ENCODE measurements around the gene RIN3.
A peak's percentile ranks its signal among the peaks of the same experiment; 100 is the strongest.
"Not testable (repeated sequence)": the region's sequence is repeated elsewhere in the genome, so short reads cannot be mapped to it uniquely, and the experiment has no call there.

RIN3 gene

DNA sequence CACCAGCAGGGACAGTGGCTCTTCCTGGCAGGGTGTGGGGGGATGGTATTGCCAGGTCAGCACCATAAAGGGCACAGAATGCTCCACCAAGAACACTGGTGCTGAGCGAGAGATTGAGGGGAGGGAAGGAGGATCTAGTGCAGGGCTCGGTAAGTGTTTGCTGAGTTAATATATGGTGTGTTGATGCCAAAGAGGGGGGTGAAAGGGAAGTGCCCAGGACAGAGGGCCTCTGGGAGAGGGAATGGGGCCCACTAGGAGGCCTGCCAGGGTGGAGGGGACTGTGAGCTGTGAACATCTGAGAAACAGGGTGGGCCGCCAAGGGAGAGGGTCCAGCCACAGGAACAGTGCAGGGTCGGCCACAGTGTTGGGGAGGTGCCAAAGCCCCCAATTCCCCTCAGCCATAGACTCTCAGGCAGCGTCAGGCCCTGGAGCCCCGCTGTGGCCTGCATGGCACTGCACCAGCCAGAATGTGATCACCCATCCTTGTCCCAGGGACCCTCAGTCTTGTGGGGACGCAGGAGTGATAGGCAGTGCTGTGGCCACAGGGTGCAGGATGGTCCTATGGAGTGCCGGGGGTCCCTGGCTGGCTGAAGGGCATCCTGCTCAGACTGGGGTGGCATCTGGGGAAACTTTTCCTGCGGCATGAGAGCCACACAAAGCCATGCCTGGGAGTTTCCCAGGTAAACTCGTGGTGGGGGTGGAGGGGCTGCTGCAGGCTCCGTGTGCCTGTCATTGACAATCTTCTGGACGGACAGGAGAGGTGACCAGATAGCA lies 11.9 kb downstream of the RIN3 start:
- FAIRE-seq (no peak), DNase-seq (ENCODE audit: extremely low spot score, insufficient read length, low read depth) (no peak)

DNA sequence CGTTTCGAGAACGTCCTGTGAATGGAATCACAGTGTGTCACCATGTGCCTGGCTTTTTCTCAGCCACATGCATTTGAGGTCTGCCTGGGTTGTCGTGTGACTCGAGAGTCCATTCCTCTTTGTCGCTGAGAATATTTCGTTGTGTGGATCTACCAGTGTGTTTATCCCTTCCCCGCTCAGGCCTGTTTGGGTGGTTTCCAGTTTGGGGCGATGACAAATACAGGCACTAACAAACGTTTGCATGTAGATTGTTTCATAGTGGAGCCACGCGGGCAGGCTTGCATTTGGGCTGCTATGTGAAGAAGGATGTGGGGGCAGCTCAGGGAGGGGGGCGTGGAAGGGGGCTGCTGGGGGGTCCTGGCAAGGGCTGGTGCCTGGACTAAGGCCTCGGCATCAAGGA lies 14.1 kb downstream of the RIN3 start:
- no peak for DNase-seq (ENCODE audit: extremely low spot score, insufficient read length, low read depth)
- FAIRE-seq, result no peak

DNA sequence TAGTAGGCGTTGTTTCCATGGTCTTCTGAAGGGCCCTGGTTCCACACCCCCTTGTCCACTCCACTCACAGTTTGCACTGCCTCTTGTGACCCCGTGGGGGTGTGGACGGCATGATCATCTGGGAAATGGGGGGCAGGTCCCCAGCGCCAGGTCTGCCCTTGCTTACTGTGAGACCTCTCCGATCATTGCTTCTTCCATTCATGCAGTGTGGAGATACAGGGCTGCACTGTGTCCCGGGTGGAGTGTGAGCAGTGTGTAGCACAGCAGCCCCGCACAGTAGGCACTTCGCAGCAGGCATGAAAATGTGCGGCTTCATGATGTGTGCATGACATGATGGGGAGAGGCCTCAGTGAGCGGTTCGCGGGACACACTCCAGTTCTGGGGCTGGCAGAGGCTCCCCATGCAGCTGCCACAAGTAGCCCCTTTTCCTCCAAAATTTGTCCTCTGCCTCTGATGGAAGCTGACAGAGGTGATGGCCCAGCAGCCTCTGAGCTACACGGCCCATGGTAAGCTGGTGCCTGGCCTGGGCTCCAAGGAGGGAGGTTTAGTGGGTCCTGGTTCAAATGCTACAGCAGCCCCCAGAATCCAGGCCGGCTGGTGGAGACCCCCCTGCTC lies 15.0 kb downstream of the RIN3 start:
- no peak for FAIRE-seq
- DNase-seq (ENCODE audit: extremely low spot score, insufficient read length, low read depth), result no peak

DNA sequence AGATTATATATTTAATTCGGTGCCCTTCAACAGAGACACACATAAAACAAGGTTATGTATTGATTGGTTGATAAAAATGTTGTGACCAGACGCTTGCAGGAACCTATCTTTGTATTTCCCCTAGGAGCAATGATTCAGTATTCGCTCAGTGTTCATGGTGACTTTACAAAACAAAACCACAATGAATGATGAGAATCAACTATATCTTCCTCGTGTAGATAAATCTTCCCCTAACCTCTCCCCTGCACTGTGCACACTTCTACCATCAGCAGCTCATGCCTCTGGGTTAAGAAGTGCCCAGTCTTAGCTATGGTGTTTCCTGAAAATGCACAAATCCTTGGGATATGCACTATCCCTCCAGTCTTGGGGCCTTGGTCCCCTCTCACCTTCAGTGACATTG lies 16.3 kb downstream of the RIN3 start:
- FAIRE-seq (no peak), DNase-seq (ENCODE audit: extremely low spot score, insufficient read length, low read depth) (no peak)

DNA sequence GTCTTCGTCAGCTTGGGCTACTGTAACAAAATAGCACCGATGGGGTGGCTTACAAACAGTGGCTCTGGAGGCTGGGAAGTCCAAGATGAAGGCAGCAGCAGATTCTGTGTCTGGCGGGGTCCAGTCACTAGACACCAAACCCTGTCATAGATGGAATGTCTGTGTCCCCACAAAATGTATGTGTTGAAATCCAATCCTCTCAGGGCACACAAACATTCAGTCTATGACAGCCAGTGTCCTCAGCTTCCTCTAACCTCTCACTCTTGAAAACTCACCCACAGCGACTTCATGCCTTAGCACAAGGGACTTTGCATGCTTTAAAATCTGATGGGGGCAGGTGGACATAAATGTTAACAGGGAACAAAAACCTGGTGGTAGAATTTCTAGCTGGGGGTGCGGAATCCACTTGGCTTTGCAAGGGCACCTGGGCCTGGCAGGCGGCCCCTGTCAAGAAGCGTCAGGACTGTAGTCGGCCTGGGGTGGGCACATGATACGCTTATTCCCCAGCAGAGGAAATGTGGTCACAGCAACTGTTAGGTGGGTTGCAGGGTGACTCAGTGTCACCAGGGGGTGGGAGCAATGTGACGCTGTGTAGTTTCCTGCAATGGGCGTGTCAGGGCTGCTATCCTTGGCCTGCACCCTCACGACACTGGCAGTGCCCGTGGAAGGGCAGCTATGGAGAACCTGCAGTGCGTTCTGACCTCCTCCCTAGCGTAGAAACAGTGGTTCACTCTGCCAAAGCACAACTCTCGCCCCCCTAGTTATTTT lies 17.7 kb downstream of the RIN3 start:
- DNase-seq (ENCODE audit: extremely low spot score, insufficient read length, low read depth), result no peak
- peak; percentile 66 for FAIRE-seq

DNA sequence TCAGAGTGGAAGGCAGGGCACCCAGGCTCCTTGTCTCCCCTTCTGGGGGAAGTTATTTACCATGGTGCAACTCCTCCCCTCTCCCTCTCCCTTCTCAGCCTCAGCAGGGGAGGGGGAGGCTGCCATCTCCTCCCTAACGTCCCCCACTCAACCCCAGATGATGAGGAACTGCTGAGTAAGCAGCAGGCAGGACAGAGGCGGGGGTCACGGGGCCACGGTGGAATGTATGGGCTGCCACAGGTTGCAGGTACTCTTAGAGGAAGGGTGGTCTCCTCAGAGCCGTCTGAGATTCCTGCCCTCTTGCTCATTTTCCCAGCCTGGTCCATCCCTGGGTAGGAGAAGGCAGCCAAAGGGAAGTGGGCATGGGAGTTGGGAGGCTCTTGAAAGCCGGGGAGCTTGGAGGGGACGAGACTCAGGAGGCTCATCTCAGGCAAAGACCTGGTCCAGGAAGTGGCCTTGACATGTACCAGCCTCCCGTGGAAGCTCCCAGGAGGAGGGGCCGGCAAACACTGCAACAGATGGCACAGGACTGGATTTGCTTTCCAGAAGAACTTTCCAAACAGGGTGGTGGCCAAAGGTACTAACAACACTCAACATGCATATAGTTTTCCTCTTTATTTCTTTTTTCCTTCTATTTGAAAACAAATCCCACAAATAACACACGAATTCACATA lies 19.0 kb downstream of the RIN3 start:
- FAIRE-seq (no peak), DNase-seq (ENCODE audit: extremely low spot score, insufficient read length, low read depth) (no peak)

DNA sequence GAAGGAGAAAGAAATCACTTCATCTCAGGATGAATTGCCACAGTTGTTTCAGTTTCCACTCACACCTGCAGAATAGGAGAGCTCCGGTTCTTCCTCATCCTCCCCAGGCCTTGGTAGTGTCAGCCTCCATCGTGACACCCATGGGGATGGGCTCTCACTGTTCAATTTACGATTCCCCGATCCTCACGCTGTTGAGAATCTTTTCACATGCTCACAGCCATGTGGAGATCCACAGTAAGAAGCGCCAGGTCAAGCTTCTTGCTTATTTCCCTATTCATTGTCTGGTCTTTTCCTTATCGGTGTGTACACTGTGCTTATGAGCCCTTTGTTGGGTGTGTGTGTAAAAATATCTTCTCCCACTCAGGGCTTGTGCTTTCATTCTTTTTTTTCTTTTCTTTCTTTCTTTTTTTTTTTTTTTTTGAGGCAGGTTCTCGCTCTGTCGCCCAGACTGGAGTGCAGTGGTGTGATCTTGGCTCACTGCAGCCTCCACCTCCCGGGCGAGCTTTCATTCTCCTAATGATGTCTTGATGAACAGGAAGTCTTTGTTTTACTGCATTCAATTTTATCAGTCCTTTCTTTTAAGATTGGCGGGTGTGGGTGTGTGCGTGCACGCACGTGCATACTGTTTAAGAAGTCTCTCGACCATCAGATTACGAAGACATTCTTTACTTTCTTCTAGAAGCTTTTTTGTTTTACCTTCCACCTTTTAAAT lies 21.5 kb downstream of the RIN3 start:
- peak; percentile 49 for FAIRE-seq

DNA sequence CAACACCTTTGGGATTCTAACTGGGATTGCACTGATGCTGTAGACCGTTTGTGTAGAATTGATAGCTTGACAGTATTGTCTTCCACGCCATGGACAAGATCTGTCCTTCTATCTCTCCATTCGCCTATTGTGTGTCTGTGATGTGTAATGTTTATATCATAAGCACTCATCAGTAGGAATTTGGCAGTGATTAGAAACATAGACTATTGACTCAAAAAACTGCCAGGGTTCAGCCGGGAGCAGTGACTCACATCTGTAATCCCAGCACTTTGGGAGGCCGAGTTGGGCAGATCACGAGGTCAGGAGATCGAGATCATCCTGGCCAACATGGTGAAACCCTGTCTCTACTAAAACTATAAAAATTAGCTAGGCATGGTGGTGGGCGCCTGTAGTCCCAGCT lies 22.6 kb downstream of the RIN3 start:
- not testable (repeated sequence) for DNase-seq (ENCODE audit: extremely low spot score, insufficient read length, low read depth); FAIRE-seq

More for the DNA sequence above, 21.5 kb downstream of the RIN3 start:
- no peak for DNase-seq (ENCODE audit: extremely low spot score, insufficient read length, low read depth)

DNA sequence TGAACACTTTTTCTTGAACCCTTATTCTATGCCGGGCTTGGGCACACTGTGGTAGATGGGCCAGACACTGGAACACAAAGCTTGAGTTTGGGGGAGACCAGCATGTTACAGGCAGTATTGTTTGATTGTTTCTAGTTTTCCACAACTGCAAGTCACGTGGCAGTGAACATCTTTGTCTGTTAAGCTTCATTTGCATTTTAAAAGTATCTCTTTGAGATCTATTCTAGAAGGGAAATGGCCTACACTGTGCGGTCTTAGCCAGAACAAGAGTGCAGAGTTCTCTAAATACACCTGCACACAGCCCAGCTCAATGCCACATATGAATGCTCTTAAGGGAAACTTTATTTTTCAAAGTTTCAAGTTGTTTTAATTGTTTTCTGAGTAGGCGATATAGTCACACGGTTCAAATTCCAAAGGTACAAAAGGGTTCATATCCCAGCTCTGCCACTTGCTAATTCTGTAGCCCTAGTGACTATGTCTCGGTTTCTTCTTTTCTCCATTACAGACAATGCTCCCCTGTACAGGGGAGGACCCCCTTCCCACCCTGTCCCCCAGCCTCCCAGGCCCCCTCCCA lies 24.9 kb downstream of the RIN3 start:
- DNase-seq (ENCODE audit: extremely low spot score, insufficient read length, low read depth) (no peak), FAIRE-seq (peak; percentile 46)

DNA sequence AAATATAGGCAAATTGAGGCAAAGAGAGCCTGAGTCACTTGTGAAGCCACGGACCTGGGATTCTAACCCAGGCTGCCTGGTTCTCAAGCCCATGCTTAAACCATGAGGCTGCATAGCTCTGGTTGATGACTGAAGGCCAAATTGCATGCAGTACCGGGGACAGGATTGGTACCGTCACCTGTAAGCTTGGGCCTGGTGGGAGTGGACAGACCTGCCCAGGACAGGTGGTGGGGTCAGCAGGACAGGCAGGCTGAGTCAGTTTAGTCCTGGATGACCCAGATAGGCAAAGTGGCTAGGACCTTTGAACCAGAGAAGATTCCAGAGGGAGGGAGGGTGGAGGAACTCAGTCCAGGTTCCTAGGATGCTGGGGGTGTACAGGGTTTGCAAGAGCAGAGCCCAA lies 25.8 kb downstream of the RIN3 start:
- no peak for DNase-seq (ENCODE audit: extremely low spot score, insufficient read length, low read depth)
- no peak for FAIRE-seq

DNA sequence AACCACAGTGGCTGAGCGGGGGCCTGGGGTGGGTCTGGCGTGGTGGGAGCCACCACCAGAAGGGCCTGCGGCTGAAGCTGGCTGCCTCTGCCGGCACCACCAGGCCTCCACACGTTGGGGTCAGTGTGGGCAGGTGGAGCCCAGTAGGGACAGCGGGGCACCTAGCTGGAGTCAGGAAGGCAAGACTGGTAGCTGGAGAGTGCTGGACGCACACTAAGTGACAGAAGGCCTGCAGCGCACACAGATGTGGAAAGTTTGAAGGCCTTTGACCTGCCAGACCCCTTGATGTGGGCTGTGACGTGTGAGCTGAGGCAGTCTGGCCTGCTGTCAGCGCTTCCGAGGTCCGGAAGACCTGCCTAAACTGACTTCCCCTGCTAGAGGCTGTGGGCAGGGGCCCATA lies 26.3 kb downstream of the RIN3 start:
- no peak for DNase-seq (ENCODE audit: extremely low spot score, insufficient read length, low read depth)
- no peak for FAIRE-seq

DNA sequence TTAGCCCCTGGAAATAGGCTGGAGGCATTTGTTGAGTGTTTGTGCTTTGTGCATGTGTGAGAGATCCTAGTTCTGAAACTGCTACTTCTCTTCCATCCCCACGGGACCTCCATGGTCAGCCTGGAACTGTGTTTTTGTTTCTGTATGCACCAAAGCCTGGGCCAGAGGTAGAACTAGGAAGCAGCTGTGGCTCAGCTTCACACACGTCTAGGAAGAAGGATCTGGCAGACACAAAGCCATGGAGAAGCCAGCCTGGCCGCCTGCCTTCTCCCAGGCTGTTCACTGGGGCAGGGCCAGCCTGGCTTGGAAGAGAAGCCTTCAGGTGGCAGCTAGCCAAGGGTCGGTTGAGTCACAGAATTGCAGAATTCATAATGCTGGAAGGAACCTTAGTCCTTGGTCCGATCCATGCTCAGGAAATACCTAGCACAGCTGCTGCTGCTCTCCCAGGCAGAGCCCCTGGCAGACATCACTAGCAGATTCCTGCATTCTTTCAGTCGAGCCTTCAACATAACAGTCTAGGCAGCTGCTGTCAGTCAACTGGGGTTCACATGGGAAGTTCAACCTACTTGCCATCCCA lies 27.0 kb downstream of the RIN3 start:
- DNase-seq (ENCODE audit: extremely low spot score, insufficient read length, low read depth) (no peak), FAIRE-seq (no peak)

DNA sequence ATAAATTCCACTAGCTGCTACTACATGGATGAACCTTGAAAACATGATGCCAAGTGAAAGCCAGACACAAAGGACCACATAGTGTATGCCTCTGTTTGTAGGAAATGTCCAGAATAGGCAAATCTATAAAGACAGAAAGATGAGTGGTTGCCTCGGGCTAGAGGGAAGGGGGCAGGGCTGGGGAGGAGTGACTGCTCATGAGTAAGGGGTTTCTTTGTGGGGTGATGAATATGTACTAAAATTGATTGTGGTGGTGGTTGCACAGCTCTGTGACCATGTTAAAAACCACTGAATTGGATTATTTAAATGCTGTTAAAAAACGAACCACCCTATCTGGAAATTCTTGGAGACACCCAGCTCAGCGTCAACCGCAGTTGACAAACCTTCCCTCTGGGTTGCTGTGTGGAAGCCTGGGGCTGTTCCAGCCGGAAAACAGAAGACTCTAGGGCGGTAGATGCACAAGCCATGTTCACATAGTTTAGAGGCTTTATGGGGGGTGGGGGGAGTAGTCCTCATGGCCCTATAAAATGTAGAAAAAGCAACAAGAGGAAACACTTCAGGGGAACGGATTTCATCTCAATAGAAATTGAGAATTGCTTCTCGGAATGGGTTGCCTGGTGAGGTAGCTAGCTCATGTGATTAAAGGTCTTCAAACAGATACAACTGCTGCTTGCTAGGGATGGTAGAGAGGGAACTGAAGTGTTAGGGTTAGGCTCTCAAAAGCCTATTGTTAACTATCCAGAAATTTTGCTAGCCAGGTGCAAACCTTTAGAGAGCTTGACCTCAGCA lies 29.4 kb downstream of the RIN3 start:
- no peak for FAIRE-seq
- DNase-seq (ENCODE audit: extremely low spot score, insufficient read length, low read depth), result no peak

DNA sequence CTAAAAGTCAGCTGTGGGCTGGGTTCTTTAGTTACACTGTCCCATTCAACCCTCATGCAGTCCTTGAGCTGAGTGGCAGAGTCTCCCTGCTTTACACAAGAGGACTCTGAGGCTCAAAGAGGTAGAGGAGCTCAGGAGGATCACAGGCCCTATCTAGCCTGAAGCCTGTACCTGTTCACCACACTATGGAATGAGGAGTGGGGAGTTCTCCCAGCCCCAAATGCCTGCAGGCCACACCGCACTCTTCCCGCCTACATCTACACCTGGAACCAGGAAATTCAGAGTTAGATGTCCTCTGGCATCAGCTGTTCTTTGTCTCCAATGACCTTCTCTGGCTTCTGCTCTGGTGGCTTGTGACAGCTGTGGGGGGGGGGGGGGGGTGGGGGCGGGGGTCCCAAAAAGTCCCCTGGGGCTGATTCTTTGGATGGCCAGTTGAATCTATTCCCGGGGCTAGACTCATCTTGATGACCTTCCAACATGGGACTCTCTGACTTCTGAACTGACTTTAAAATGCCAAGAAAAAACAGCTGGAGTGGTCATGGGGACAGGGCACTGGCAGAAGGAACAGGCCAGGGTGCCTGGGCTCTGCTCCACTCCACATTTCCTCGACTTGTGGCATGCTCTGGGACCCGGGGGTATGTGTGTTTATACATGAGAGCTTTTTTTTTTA lies 30.6 kb downstream of the RIN3 start:
- FAIRE-seq, result no peak
- DNase-seq (ENCODE audit: extremely low spot score, insufficient read length, low read depth), result no peak

DNA sequence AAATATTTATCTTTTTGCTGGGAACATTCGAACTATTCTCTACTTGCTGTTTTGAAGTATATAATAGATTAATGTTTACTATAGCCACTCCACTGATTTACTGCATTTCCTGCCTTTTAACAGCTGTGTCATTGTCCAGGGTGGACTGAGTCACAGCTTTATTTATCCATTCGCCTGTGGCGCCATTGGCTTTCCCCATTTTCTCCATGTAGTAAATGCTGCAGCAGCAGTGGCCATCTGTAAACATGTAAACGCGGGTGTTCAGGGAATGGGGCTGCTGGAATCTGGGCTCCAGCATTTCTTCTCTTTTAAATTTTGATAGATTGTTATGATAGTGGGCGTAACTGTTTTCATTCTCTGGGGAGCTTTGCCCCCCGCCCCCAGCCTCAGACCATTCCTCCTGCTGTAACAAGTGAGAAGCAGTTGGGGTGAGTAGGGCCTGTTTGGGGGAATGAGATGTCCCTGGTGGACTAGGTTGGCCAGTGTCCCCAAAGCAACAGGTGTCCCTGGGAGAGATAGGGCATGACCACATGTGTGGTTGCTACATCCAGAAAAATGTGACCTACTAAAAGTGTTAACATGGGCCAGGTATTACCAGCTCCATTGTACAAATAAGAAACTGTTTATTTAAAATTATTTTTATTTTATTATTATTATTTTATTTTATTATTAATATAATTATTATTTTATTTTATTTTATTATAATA lies 32.9 kb downstream of the RIN3 start:
- no peak for DNase-seq (ENCODE audit: extremely low spot score, insufficient read length, low read depth)

DNA sequence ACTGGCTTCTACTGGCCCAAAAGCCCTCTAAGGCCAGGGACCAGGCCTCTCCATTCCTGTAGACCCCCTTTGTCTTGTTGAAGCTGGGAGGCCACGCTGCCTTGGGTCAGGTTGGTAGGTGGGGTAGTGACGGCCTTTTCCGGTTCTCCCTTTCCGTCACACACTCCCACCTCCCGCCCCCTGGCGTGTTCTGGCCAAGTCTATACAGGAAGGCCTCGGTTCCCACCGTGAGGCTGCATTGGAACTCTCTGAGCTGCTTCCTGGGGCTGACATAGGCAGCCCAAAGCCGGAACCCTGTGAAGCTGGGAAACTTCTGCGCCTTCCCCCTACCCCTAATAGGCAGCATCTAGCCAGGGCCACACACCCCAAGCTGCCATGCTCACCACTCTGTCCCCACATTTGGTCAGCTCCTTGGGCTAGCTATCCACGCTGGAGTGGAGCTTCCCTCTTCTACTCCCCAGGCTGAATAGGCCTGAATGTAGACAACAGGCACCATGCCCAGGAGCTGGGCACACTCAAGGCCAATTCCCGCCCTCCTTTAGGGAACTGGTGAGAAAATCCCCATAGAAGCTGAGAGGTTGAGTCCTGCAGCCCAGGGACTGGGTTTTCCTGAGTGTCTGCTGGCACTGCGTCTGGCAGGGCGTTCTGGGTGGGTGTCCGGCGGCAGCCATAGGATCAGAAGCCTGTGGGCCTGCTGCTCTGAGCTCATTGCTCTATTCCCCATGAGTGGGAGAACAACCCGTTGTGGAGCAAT lies 35.7 kb downstream of the RIN3 start:
- DNase-seq (ENCODE audit: extremely low spot score, insufficient read length, low read depth) (no peak), FAIRE-seq (no peak)

More for the DNA sequence above, 32.9 kb downstream of the RIN3 start:
- FAIRE-seq, result no peak

DNA sequence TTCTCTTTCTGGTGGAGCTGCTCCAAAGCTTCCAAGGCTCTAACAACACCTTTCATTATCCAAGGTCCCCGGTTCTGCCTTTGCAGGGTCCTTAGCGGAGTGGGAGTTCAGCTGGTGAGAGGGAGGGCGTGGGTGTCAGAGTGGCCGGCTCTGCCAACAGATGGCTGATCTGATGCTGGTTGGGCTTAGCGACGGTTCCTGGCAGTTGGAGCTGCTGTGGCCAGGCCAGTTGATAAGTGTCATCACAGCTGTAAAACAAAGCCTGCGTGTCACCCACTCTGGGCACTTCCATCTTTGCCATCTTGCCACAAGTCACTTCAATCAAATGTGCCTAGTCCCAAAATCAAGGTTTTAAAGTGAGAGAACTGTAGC lies 36.3 kb downstream of the RIN3 start:
- DNase-seq (ENCODE audit: extremely low spot score, insufficient read length, low read depth), result no peak
- FAIRE-seq, result no peak

Data from GM18507 (cell line).